GM18511 (cell line): Measurements from ENCODE around the gene SH3BP4.
"Not testable (repeated sequence)": the region's sequence is repeated elsewhere in the genome, so short reads cannot be mapped to it uniquely, and the experiment has no call there.

Source experiments
- ATAC-seq: cut with Tn5 transposase; IDR thresholded peaks from one replicate; pipeline ENCODE4 v1.9.1; 2021; ENCODE audit warnings: mild to moderate bottlenecking, moderate library complexity; ENCODE audit not compliant: unreplicated experiment

The SH3BP4 gene

DNA sequence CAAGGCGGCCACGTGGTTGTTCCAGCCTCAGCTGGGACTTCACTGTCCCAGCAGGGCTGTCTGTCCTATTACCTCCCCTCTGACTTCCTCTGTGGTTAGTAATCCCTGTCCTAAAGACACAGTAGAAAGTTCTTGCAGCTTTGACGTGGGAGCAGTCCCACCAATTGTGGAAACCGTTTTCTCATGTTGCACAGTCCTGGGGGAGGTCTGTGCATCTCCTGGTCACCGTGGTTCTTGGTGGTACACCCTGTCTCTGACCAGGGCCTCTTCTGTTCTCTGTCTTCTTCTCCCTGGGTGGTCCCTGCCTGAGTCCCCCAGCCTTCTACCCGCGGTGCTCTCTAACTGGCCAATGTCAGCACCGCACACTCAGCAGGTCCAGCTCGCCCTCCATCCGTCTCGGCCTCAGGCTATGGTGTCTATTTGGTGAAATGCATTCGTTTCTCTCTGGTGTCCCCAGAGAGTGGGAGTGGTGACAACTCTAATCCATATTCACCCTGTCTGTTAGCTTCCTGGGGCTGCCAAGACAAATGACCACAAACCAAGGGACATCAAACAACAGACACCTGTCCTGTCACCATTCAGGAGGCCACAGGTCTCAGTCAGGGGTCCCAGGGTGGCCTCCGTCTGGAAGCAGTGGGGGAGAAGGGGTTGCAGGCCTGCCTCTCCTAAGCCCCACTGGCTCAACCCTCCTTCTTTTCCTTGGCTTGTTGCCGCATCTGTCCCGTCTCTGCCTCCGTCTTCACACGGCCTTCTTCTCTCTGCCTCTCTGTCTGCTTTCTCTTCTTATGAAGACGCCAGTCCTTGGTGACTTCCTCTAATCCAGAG, 99.8 kb downstream of the SH3BP4 start:
- no peak for ATAC-seq

DNA sequence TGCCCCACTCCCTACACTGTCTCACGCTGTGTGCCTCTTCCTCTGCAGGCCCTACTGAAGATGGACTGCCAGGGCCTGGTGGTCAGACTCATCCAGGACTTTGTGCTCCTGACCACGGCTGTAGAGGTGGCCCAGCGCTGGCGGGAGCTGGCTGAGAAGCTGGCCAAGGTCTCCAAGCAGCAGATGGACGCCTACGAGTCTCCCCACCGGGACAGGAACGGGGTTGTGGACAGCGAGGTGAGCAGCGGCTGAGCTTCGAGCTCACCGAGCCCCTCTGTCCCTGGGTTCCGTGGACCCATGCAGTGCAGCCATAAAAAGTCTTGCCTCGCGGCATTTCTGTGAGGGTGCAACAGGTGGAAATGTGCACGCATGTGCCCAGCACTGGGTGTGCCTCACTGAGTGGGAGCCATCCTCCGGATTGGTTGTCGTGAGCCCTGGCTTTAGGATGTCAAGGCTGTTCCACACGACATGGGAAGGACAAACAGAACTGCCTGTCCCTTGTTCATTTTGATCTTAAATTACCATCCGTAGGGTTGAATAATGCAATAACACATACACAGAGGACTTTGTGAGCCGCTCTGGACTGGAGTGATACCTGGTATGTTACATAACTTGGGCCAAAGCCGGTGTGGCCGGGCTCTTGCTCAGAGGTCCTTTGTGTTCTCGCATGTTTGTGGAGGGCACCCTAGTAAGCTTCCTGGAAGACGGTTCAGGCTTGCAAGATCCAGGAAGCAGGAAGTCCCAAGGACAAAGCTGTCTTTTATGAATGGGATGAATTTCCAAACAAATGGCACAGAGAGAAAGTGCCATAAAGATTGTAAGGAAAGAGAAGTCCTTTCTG, 100.9 kb downstream of the SH3BP4 start:
- ATAC-seq = no peak

DNA sequence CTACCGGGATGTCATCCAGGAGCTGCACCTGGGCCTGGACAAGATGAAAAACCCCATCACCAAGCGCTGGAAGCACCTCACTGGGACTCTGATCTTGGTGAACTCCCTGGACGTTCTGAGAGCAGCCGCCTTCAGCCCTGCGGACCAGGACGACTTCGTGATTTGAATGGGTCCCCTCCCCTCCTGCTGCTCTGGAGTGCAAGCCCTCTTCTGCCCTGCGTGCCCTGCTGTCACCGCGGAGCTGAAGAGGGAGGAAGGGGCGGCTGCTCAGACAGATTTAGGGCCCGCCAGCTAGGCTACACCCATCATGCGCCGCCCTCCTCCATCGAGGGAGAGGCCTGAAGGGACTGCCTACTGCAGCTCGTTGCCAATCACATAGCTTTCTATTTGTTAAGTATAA, 101.8 kb downstream of the SH3BP4 start:
- no peak for ATAC-seq

DNA sequence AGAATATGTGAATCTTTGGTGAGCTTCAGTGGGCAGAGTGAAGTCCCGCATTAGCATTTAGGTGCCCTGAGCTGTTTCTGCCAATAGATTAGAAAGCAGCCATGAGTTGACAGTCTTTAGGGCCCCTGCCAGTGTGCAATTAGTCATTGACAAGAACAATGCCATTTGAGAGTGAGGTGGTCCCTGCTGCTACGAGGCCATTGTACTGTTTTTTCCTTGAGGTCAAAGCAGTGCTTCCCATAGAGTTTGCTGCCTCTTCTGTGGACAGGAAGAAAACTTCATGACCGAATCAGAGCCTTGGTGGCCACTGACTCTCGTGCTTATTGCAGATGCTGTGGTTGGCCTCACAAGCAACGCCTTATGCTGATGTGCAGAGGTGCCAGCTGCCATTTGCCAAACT, 102.7 kb downstream of the SH3BP4 start:
- no peak for ATAC-seq

DNA sequence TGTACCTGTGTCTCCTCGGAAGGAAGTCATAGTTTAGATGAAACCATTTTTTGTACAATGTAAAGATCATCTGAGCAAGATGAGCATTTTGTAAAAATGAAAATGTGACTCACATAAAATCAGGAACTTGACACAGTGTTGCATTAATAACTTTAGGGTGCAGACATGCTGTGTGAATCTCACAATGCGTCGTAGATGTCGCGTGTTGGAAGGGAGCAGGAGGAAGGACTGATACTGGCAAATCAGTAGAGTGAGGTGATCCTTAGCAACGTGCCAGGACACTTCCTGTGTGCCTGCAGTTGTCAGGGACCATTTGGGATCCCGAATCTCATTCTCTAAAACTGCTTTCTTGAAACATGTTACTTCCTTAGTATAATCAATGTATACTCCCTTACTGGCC, 103.1 kb downstream of the SH3BP4 start:
- ATAC-seq = no peak

DNA sequence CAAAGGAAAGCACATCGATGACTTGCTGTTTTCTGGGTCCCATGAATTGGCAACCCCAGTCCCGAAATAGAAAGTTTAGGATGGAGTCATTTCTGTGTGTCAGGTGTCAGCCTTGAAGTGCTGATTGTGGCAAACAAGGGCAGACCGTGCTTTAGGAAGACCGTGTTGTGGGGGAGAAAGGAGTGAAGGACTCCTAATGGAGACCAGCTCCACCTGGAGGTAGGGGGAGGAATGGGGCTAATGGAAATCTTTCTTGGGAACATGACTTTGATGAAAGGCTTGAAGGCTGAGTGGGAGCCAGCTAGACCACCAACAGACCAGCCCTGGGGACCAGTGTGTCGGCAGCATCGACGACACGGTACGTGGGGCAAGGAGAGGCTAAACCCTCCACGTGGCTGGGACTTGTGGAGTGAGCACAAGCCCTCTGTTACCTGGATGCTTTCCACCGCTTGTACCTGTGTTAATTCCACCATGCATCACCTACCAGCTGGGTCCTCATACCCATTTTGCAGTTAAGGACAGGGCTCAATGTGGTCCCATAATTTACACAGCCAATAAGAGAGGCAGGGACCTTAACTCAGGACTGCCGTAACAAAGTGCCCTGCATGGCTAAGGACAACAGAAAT, 104.2 kb downstream of the SH3BP4 start:
- ATAC-seq = no peak

DNA sequence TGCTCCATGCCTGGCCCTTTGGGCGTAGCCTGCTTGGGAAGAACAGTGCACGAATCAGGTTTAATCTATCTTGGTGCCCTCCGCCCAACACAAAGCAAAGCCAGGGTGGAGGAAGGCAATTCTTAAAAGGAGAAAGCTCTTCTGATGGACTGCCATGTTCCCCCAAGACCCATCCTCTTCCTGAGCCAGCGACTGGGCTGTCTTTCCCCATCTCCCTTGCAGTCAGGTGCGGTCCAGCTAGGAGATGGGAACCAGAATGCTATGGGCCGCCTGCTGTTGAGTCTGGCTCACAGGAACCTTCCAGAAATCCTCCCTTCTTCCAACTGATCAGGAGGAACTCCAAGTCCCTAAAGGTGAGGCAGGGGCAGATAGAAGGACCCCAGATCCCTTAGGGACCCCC, 105.0 kb downstream of the SH3BP4 start:
- ATAC-seq = no peak

DNA sequence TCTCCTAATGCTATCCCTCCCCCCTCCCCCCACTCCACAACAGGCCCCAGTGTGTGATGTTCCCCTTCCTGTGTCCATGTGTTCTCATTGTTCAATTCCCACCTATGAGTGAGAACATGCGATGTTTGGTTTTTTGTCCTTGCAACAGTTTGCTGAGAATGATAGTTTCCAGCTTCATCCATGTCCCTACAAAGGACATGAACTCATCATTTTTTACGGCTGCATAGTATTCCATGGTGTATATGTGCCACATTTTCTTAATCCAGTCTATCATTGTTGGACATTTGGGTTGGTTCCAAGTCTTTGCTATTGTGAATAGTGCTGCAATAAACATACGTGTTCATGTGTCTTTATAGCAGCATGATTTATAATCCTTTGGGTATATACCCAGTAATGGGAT, 105.8 kb downstream of the SH3BP4 start:
- not testable (repeated sequence) for ATAC-seq

DNA sequence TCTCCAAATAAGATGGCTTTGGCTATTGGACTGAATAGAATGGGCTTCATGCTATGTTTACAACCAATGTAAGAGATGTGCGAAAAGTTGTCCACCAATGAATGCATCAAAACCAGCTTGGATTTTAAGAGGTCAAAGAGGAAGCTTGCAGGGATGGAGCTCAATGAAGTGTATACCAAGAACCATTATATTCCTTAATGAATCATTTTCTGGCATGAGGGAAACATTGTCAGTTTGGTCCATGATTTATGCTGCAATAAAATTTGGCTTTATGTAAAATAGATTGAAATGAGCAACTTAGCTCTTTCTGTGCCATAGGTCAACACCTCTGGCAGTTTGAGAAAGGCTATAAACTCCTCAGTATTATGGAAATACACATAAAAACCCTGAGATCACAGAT, 107.3 kb downstream of the SH3BP4 start:
- no peak for ATAC-seq

DNA sequence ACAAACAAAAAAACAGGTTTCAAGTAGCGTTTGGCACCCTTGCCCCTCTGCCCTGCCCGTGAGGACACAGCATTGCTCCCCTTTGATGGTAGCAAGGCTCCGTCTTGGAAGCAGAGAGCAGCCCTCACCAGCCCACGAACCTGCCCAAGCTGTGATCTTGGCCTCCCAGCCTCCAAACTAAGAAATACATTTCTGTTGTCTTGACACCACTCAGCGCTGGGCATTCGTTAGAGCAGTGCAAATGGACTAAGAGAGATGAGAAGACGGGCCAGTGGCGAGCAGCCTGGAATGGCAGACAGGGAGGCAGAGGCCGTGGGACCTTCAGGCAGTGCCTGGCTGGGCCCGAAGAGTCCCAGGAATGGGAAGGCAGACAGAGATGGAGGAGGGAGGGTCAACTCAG, 109.8 kb downstream of the SH3BP4 start:
- ATAC-seq = no peak

DNA sequence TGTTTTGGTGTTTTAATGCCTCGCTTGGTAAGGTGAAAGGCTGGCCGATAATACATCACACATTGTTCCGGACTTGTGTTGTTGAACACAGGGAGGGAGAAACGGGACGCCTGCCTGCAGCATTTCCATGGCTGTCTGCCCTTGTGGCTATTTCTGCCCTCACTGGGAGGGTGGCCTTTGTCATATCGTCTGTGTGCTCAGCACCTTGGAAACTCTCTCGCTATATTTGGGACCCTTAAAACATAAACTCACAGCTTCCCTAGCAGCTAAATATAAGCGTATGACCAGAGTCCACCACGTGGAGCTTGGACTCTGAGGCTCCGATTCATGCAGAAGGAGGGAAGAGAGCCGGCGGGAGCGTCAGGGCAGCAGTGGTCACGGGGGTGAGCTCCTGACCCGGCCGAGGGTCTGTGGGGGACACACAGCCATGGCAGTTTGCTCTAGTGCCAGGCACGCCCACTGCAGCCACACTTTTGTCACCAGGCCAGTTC, 111.7 kb downstream of the SH3BP4 start:
- ATAC-seq = no peak

DNA sequence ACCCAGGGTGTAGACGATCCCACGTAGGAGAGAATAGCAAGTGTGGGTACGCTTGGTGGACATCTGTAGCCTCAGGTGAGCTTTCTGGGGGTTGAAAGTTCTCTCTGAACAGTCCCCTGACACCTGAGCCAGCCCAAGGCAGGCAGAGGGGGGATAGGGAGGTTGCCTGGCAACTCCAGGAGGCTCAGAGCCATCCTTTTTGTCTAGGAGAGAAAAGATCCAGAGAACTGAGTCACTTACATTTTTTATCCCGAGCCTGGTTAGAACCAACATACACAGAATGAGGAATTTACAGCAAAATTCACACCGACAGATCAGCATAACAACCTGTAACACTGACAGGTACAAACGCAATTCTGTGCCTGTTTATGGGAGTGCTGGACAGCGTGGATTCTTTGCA, 113.2 kb downstream of the SH3BP4 start:
- no peak for ATAC-seq

DNA sequence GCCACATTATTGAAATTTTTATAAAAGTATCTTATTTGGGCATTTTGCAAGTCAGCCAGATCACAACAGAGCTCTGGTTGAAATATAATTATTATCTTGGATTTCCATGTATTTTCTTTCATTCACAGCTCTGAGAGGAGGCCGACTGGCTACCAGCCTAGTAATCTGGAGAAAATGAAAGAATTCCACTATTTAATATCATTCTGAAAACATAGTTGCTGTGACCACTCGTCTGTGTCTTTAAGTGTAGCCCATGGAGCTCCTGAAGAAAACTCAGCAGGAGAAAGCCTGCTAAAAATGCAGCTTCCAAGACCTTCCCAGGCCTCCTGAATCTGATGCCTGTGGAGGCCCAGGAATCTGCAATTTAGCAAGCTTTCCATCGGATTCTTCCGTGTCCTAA, 114.7 kb downstream of the SH3BP4 start:
- no peak for ATAC-seq

DNA sequence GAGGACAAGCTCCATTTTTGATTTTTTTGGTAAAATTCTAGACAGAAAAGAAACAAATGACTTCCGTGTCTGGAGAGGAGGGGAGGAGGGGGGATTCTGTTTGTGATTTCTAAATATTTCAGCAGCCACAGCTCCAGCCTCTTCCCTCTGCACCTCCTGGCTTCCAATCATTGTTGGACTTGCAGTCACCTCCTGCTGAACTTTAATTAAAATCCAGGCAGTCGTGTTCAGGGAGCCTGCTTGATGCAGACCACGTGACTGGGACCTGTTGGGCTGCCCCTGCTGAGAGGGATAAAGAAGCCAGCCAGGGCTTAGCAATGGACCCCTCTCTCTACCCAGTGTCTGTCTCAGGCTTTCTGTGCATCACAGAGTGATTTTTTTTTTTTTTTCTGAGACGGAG, 115.1 kb downstream of the SH3BP4 start:
- ATAC-seq = no peak

DNA sequence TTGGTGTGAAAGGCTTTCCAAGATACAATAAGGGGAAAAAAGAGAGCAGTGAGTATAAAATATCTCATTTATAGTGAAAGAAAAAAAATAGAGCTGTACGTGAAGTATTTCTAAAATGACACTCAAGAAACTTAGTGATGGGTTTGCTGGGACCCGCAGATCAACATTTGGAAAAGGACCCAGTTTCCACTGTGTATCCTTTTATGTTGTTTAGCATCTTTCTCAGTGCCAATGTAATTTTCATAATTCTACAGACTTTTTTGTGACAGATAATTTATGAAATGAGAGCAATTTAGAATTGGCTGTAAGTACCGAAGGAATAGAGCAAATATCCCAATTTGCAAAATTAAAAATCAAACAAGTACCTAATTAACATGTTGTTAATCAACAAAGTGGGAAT, 116.9 kb downstream of the SH3BP4 start:
- no peak for ATAC-seq

DNA sequence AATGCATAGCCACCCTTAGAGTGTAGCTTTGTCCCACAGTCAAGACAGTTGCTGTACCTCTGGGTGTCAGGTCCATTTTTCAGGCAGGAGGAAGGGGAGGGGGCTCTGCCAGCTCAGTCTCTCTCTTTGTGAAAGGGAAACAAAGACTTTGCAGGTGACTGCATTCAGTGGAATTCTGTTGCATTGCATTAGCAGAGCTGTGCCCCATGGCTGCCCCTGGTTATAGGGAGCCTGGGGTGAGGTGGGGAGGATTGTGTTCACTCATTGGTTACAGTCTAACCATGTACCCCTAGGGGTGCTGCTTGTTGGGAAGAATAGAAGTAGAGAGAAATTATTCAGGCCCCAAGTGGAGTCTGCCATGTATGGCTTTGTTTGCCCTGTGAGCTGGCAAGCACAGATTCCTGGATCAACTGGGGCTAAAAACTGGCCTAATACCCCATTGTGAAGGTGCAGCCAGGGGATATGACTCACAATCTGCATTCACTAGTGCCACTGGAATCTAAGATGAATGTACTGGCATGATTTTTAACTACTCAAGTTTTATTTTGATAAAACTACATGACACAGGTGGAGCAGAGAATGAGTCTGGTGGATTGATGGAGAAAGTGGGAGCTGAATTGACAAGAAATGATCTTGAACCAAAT, 118.4 kb downstream of the SH3BP4 start:
- ATAC-seq = no peak

DNA sequence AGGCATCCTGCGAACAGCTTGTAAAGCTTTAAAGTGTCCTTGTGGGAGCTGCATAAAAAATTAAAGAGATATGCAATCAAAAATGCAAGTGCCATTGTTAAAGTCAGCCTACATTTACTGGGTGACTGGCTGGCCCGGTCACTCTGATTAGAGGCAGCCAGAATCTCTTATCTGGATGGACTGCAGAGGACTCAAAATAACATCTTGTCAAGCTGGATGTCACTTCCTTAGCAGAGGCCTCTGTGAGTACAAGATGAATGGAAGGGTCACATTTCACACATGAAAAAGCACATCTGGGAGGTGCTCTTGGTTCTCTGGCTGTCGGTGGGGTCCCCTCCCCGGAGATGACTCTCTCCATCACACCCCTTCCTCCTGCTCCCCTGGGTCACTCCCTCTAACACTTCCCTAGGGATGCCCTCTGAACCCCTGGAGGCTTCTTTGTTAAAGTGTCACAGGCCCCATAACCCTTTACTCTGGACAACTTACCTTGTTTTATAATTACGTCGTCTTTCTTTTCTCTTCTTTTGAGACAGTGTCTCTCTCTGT, 122.1 kb downstream of the SH3BP4 start:
- no peak for ATAC-seq

DNA sequence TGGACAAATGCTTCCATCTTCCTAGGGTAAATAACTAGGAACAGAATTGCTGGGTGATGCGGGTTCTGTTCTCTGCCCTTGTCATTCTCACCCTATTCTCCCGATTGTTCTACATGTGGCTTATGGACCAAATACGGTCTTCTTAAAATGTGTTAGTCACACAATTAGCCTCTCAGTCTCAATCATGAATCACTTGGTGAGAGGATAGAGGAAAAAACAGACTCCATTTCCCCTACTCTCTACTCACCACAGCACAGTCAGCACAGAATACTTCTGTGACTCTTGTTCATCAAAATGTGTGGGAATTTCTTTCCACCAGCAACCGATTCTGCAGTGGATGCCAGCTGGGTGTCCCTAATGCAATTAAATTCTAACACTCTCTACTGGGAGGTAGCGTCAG, 125.2 kb downstream of the SH3BP4 start:
- ATAC-seq = no peak

DNA sequence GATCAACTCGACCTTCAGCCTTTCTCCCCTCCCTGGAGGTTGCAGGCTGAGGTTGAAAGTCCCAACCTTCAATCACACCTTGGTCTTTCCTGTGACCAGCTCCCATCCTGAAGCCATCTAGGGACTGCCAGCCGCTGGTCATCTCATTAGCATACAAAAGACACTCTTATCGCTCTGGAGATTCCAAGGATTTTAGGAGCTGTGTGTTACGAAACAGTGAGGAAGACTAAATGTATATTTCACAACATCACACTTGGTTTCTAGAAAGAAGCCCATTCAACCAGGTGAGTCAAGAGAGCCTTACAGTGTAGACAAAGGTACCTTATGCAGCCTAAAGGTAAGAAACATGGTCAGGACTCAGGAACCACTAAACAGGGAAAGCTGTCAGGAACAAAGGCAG, 126.4 kb downstream of the SH3BP4 start:
- ATAC-seq = no peak

DNA sequence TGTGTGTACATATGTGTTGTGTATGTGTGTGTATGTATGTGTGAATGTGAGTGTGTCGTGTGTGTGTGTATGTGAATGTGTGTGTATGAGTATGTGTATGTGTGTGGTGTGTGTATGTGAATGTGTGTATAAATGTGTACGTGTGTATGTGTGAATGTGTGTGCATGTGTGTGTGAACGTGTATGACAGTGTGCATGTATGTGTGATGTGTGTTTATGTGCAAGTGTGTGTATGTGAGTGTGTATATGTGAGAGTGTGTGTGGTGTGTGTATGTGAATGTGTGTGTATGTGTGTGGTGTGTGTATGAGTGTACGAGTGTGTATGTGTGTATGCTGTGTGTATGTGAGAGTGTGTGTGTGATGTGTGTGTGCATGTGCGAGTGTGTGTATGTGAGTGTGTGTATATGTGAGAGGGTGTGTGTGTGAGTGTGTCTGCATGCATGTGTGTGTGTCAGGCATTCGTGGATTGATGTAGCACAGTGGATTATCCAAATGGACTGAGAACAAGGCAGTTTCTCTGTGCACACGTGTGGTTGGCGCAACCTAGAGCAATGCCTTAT, 127.2 kb downstream of the SH3BP4 start:
- ATAC-seq = no peak

DNA sequence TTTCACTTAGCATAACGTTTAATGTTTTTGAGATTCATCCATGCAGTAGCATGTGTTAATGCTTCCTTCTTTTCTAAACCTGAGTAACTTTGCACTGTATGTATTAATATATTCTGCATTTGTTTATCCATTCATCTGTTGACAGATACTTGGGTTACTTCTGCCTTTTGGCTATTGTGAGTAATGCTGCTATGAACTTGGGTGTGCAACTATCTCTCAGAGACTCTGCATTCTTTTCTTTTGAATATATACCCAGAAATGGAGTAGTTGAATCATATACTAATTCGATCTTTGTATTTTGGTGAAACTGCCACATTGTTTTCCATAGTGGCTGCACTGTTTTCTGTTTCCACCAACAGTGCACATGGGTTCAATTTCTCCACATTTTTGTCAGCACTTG, 128.3 kb downstream of the SH3BP4 start:
- ATAC-seq = no peak
